Body of pancreas (tissue), 4 donors: ENCODE measurements around the gene CLDN7. TPM values are rescaled to one million over a fixed set of nuclear protein-coding genes. Genes with fewer than 3 reads are reported as not detected.

ENCODE experiments used
- ATAC-seq: fragments of 150-250 bp; one replicate; pipeline ENCODE4 v1.9.1; 2016
- DNase-seq, 4 donors: peaks; one replicate each; pipeline ENCODE4 v3.0.0-alpha.2; 2019
- H3K27ac ChIP-seq, 4 donors: fragments of 200-600 bp; sonication (generic); 1 replicate in 3 of 4; 2 replicates in 1 of 4; pipeline versions ENCODE4 v1.5.1 to v1.6.1; 2016 to 2019; ENCODE audit warnings: mild to moderate bottlenecking in 1 of 4, mixed read lengths in 1 of 4, moderate library complexity in 1 of 4
- H3K27me3 ChIP-seq, 2 donors: fragments of 200-600 bp; sonication (generic); one replicate each; pipeline ENCODE4 v1.6.0; 2016; ENCODE audit warnings: mild to moderate bottlenecking in 1 of 2
- H3K36me3 ChIP-seq, 2 donors: fragments of 200-600 bp; sonication (generic); replicated peaks in 1 of 2; 2 replicates each; pipeline ENCODE4 v1.5.1; 2016; ENCODE audit warnings: low read depth in 2 of 2; ENCODE audit not compliant: insufficient read depth in 1 of 2
- H3K4me1 ChIP-seq: fragments of 200-600 bp; sonication (generic); one replicate; pipeline ENCODE4 v1.6.0; 2016
- H3K4me3 ChIP-seq, 2 donors: fragments of 200-600 bp; sonication (generic); 1 replicate in 1 of 2; 2 replicates in 1 of 2; pipeline ENCODE4 v1.5.1; 2016 to 2019
- H3K9me3 ChIP-seq, 3 donors: fragments of 200-600 bp; sonication (generic); 1 replicate in 2 of 3; 2 replicates in 1 of 3; pipeline ENCODE4 v1.5.1; 2016
- CTCF ChIP-seq, 7 experiments: fragments of 450-650 bp in 4 of 7; fragments of 200-600 bp in 3 of 7; sonication (generic) in 3 of 7; IDR thresholded peaks; one replicate each; pipeline ENCODE4 v1.5.1; 2016 to 2019; ENCODE audit warnings: antibody characterized with exemption in 7 of 7
- POLR2A ChIP-seq, 3 donors: fragments of 450-650 bp; IDR thresholded peaks; one replicate each; pipeline ENCODE4 v1.6.1; 2016; ENCODE audit warnings: antibody characterized with exemption in 3 of 3, mild to moderate bottlenecking in 2 of 3
- WGBS, 2 donors: methylation state at CpG; one replicate each; pipeline ENCODE4 v1.1.5; 2017; 5-methylcytosine and 5-hydroxymethylcytosine counted together
- intact Hi-C: fragments of 100-400 bp; cut with DNase I; formaldehyde crosslinking; loops from one replicate; pipeline ENCODE4 v1.15.1; 2023
- total RNA-seq, 2 donors: library from RNA; depleted of rRNA; stranded (reverse); fragments of >200 nt; gene quantifications; one replicate each; pipeline ENCODE4 v1.1.0, GENCODE V29; 2016

The CLDN7 gene
- total RNA-seq, 2 donors from 2014 or later: 72.9 to 92.3 TPM

- DNase-seq (peak in 2 of 4 donors; percentile 26 to 49), ATAC-seq (no peak)
- H3K27me3 ChIP-seq: no peaks in the 10 kb centered on the region
- H3K36me3 ChIP-seq: peaks cover 0 to 26% of the 10 kb centered on the region in 2 donors
- H3K27ac ChIP-seq: peak overlapping the region; percentile 25 to 52 (median 34)
- no peak for TF ChIP-seq CTCF (IDR thresholded peaks at IDR 0.05)
- no peak for TF ChIP-seq POLR2A (IDR thresholded peaks at IDR 0.05)
- no peaks in the 10 kb centered on the region for H3K9me3 ChIP-seq
- peaks cover 40% of the 10 kb centered on the region for H3K4me1 ChIP-seq
- WGBS, 2 donors: 66 to 81% methylated on average over 3 to 15 of the region's 15 CpGs
- intact Hi-C loops: no loop called here
- H3K4me3 ChIP-seq: no peak overlapping the region
These were observed 37.6 kb downstream of the CLDN7 start for GRCh38 chr17:7224661-7225111.

DNA sequence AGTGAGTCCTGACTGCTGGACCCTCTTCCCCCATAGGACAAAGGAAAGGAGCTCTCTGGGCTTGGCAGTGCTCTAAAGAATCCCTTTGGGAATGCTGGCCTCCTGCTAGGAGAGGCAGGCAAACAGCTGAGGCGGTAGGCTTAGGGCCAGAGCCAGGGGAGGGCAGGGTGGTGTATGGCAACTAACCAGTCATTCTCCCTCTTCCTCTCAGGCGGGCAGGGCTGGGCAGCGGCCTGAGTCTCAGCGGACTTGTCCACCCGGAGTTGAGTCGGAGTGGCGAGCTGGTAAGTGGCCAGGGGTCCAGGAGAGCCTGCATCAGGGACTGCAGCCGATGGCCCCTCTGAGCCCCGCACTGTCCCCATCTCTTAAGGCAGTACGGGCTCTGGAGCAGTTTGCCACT lies 38.2 kb downstream of the CLDN7 start:
- ATAC-seq (no peak), DNase-seq (no peak)
- H3K9me3 ChIP-seq: no peaks in the 10 kb centered on the region
- peaks cover 45% of the 10 kb centered on the region for H3K4me1 ChIP-seq
- H3K27ac ChIP-seq: peak overlapping the region in 3 of 4 donors; percentile 25 to 52 (median 48)
- intact Hi-C loops: no loop called here
- peaks cover 0 to 21% of the 10 kb centered on the region in 2 donors for H3K36me3 ChIP-seq
- TF ChIP-seq POLR2A (IDR thresholded peaks at IDR 0.05) (no peak), CTCF (IDR thresholded peaks at IDR 0.05) (no peak)
- WGBS, 2 donors: 71 to 89% methylated on average over 7 to 10 of the region's 10 CpGs
- H3K4me3 ChIP-seq: no peak overlapping the region
- no peaks in the 10 kb centered on the region for H3K27me3 ChIP-seq

- H3K9me3 ChIP-seq: no peaks in the 10 kb centered on the region
- ATAC-seq (no peak), DNase-seq (no peak)
- peaks cover 50% of the 10 kb centered on the region for H3K4me1 ChIP-seq
- WGBS, 2 donors: 76 to 77% methylated on average over 4 of the region's 4 CpGs
- H3K27ac ChIP-seq: peak overlapping the region in 2 of 4 donors; percentile 25 to 52
- no peak for TF ChIP-seq CTCF (IDR thresholded peaks at IDR 0.05)
- no peak for TF ChIP-seq POLR2A (IDR thresholded peaks at IDR 0.05)
- no peak overlapping the region for H3K4me3 ChIP-seq
- intact Hi-C loops: no loop called here
- H3K36me3 ChIP-seq: peaks cover 0 to 21% of the 10 kb centered on the region in 2 donors
- no peaks in the 10 kb centered on the region for H3K27me3 ChIP-seq
These were observed 38.9 kb downstream of the CLDN7 start for GRCh38 chr17:7223375-7223774.

GRCh38 chr17:7222972-7223292 lies 39.3 kb downstream of the CLDN7 start:
- WGBS, 2 donors: 66 to 97% methylated on average over 5 to 7 of the region's 7 CpGs
- Histone ChIP-seq H3K4me1 (peaks cover 54% of the 10 kb centered on the region), H3K27ac (peak overlapping the region in 1 of 4 donors; percentile 52), H3K36me3 (peaks cover 0 to 21% of the 10 kb centered on the region in 2 donors), H3K4me3 (no peak overlapping the region), H3K9me3 (no peaks in the 10 kb centered on the region), H3K27me3 (no peaks in the 10 kb centered on the region)
- intact Hi-C loops: no loop called here
- DNase-seq (no peak), ATAC-seq (no peak)
- TF ChIP-seq CTCF (IDR thresholded peaks at IDR 0.05): no peak
- no peak for TF ChIP-seq POLR2A (IDR thresholded peaks at IDR 0.05)
